Esophagus squamous epithelium (tissue), 4 donors: ENCODE data around the gene ZNF608.

ENCODE experiments used
- CTCF ChIP-seq, 6 experiments: fragments of 450-650 bp in 4 of 6; fragments of 200-600 bp in 2 of 6; sonication (generic) in 2 of 6; IDR thresholded peaks; one replicate each; pipeline ENCODE4 v1.5.1; 2016 to 2019; ENCODE audit warnings: antibody characterized with exemption in 6 of 6, mild to moderate bottlenecking in 4 of 6, moderate library complexity in 4 of 6
- POLR2A ChIP-seq, 4 donors: fragments of 450-650 bp; IDR thresholded peaks; one replicate each; pipeline ENCODE4 v1.6.1; 2017; ENCODE audit warnings: antibody characterized with exemption in 4 of 4, mild to moderate bottlenecking in 4 of 4, moderate library complexity in 3 of 4

- TF ChIP-seq CTCF (IDR thresholded peaks at IDR 0.05) (no peak), POLR2A (IDR thresholded peaks at IDR 0.05) (no peak)
Observed at GRCh38 chr5:124719113-124719967, 27.1 kb downstream of the ZNF608 start.
